Vagina (tissue), 2 donors: ENCODE results near the gene CFAP100.

Source experiments
- CTCF ChIP-seq, 3 experiments: fragments of 450-650 bp in 2 of 3; fragments of 200-600 bp in 1 of 3; sonication (generic) in 1 of 3; IDR thresholded peaks; one replicate each; pipeline ENCODE4 v1.5.1; 2017 to 2019; ENCODE audit warnings: antibody characterized with exemption in 3 of 3, mild to moderate bottlenecking in 2 of 3, moderate library complexity in 2 of 3
- POLR2A ChIP-seq, 2 donors: fragments of 450-650 bp; IDR thresholded peaks; one replicate each; pipeline ENCODE4 v1.6.1; 2017; ENCODE audit warnings: antibody characterized with exemption in 2 of 2, mild to moderate bottlenecking in 2 of 2, moderate library complexity in 2 of 2
- POLR2AphosphoS5 ChIP-seq, 2 donors: sonication (generic); formaldehyde crosslinking; IDR thresholded peaks; one replicate each; pipeline ENCODE4 v1.9.0; 2017; ENCODE audit warnings: antibody characterized with exemption in 2 of 2, mild to moderate bottlenecking in 2 of 2, low read depth in 1 of 2; ENCODE audit not compliant: insufficient read depth in 1 of 2

- TF ChIP-seq CTCF (IDR thresholded peaks at IDR 0.05) (no peak), POLR2A (IDR thresholded peaks at IDR 0.05) (peak in 1 of 2 donors; percentile 54), POLR2AphosphoS5 (IDR thresholded peaks at IDR 0.05; ENCODE audit: insufficient read depth in 1 of 2, low read depth in 1 of 2) (peak; percentile 92 to 97)
Observed at GRCh38 chr3:126355777-126356372, 38.8 kb upstream of the CFAP100 start.
